ENCODE data around the gene CAMK2B. TPM values are rescaled to one million over a fixed set of nuclear protein-coding genes. Genes with fewer than 3 reads are reported as not detected.

Gene CAMK2B
- 0.73 and 0.98 TPM in 2 replicates for total RNA-seq

GRCh38 chr7:44325201-44325671 is at the start of gene CAMK2B:
TSS of gene CAMK2B (minus strand) at chr7:44325594. CDS start at chr7:44325421, 173 bp downstream.

GRCh38 chr7:44200699-44201461 is 124.5 kb downstream of the CAMK2B start, which contains the start of gene YKT6:
TSS of gene YKT6 (plus strand) at chr7:44200978. CDS start at chr7:44201136, 158 bp downstream.

GRCh38 chr7:44189286-44189992 is 136.0 kb downstream of the CAMK2B start, which contains the start of gene GCK:
TSS of gene GCK (minus strand) at chr7:44189439. CDS start at chr7:44188953, 486 bp downstream.

Other genes with a start within 250 kb of the CAMK2B start
- gene POLM, start 243.1 kb downstream of the CAMK2B start, total RNA-seq = 19.8 and 22.1 TPM in 2 replicates
- gene AEBP1, start 221.2 kb downstream of the CAMK2B start, total RNA-seq = 66.3 and 81.6 TPM in 2 replicates
- 195 and 222 TPM in 2 replicates for gene POLD2, start 202.0 kb downstream of the CAMK2B start, total RNA-seq
- gene MYL7, start 184.3 kb downstream of the CAMK2B start, total RNA-seq = 0.73 TPM in 1 of 2 replicates, not detected in the other
- gene GCK, start 136.2 kb downstream of the CAMK2B start, total RNA-seq = 0.73 and 1.6 TPM in 2 replicates
- 56.2 and 77.8 TPM in 2 replicates for gene YKT6, start 124.6 kb downstream of the CAMK2B start, total RNA-seq
- 59.0 and 59.2 TPM in 2 replicates for gene NUDCD3, start 165.1 kb upstream of the CAMK2B start, total RNA-seq
- gene NPC1L1, start 215.7 kb upstream of the CAMK2B start, total RNA-seq = under 0.01 TPM in 1 of 2 replicates, not detected in the other
- gene DDX56, start 248.3 kb upstream of the CAMK2B start, total RNA-seq = 60.3 and 75.3 TPM in 2 replicates